Upper lobe of right lung (tissue), 1 donor: ENCODE measurements around the gene E2F8. TPM values are rescaled to one million over a fixed set of nuclear protein-coding genes. Genes with fewer than 3 reads are reported as not detected.

Experiments
- ATAC-seq: fragments of 200-7000 bp; cut with Tn5 transposase; one replicate; pipeline ENCODE4 v1.9.1; 2020; ENCODE audit warnings: mild to moderate bottlenecking, moderate library complexity
- DNase-seq: peaks from one replicate; pipeline ENCODE4 v3.0.0-alpha.2; 2020
- H3K27ac ChIP-seq: fragments of 200-600 bp; one replicate; pipeline ENCODE4 v1.8.0; 2022
- H3K27me3 ChIP-seq: fragments of 200-600 bp; one replicate; pipeline ENCODE4 v1.8.0; 2022; ENCODE audit warnings: mild to moderate bottlenecking
- H3K36me3 ChIP-seq: fragments of 200-600 bp; one replicate; pipeline ENCODE4 v1.8.0; 2022
- H3K4me1 ChIP-seq: fragments of 200-600 bp; one replicate; pipeline ENCODE4 v1.8.0; 2022
- H3K4me3 ChIP-seq: fragments of 200-600 bp; one replicate; pipeline ENCODE4 v1.8.0; 2022; ENCODE audit warnings: mild to moderate bottlenecking
- H3K9me3 ChIP-seq: fragments of 200-600 bp; one replicate; pipeline ENCODE4 v1.8.0; 2022
- intact Hi-C: fragments of 100-400 bp; cut with DNase I; formaldehyde crosslinking; loops from one replicate; pipeline ENCODE4 v1.11.0; 2022
- long read RNA-seq: library from polyadenylated mRNA; unstranded; transcript quantifications from one replicate; pipeline ENCODE4 v2.0.0, GENCODE V29; 2021
- total RNA-seq: library from RNA; stranded (reverse); fragmentation: NEBNext Ultra II Directional; extraction: Animal tissue kit (Norgen Biotek cat#: 25700); gene quantifications from one replicate; pipeline ENCODE4 v1.2.1, GENCODE V29; 2021
- TF ChIP-seq, protein P1 (sequence below): fragments of 200-600 bp; IDR thresholded peaks from one replicate; pipeline ENCODE4 v1.8.0; 2022; ENCODE audit warnings: antibody characterized with exemption
- donor health status: DM: no; HTN: yes; CAD: no; lungs with severe emphysema.

E2F8 gene, protein sequence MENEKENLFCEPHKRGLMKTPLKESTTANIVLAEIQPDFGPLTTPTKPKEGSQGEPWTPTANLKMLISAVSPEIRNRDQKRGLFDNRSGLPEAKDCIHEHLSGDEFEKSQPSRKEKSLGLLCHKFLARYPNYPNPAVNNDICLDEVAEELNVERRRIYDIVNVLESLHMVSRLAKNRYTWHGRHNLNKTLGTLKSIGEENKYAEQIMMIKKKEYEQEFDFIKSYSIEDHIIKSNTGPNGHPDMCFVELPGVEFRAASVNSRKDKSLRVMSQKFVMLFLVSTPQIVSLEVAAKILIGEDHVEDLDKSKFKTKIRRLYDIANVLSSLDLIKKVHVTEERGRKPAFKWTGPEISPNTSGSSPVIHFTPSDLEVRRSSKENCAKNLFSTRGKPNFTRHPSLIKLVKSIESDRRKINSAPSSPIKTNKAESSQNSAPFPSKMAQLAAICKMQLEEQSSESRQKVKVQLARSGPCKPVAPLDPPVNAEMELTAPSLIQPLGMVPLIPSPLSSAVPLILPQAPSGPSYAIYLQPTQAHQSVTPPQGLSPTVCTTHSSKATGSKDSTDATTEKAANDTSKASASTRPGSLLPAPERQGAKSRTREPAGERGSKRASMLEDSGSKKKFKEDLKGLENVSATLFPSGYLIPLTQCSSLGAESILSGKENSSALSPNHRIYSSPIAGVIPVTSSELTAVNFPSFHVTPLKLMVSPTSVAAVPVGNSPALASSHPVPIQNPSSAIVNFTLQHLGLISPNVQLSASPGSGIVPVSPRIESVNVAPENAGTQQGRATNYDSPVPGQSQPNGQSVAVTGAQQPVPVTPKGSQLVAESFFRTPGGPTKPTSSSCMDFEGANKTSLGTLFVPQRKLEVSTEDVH
- 0.38 TPM for total RNA-seq
- long read RNA-seq: 0 reads

DNA sequence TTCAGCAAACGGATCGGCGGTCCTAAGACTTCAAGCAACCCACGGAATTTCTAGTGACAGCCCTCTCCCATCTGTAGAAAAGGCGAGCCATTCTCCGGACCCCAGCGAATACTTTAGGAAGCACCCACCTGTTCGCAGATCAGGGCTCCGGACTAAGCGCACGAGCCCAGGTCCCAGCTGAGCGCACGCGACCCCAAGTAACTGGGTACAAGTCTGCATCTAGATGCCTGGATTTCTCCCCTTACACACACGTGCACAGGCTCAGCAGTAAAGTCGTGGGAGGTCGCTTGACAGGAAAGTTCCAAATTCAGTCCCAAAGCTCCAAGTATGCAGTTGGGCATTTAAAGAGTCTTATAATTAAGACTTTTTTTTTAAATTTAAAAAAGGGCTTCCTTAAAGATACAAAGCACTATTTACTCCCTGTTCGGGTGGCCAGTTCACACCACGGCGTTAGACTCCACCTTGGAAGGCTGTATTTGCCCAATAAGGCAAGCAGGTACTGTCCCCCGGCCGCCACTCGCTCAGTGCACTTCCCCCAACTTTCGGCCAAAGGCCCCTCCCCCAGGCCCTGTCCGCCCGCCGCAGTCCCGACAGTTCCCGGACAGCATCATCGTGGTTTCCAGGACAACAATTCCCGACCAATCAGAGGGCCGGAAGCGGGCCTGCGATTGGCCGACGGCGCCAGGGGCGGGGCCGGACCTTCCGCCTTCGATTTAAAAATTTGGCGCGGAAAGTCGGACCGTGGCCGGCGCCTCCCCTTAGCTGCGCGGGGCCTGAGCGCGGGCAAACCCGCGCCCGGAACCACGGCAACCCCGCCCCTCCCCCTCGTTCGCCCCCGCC, at the start of gene E2F8:
Gene E2F8, minus strand, starts transcription at position 526 of the 840 bp plus-strand sequence. CDS start 824 bp downstream, outside the sequence.
- H3K36me3 ChIP-seq: no peaks in the 10 kb centered on the region
- peaks cover 49% of the 10 kb centered on the region for H3K27me3 ChIP-seq
- intact Hi-C loops: no loop called here
- TF ChIP-seq, protein P1, sequence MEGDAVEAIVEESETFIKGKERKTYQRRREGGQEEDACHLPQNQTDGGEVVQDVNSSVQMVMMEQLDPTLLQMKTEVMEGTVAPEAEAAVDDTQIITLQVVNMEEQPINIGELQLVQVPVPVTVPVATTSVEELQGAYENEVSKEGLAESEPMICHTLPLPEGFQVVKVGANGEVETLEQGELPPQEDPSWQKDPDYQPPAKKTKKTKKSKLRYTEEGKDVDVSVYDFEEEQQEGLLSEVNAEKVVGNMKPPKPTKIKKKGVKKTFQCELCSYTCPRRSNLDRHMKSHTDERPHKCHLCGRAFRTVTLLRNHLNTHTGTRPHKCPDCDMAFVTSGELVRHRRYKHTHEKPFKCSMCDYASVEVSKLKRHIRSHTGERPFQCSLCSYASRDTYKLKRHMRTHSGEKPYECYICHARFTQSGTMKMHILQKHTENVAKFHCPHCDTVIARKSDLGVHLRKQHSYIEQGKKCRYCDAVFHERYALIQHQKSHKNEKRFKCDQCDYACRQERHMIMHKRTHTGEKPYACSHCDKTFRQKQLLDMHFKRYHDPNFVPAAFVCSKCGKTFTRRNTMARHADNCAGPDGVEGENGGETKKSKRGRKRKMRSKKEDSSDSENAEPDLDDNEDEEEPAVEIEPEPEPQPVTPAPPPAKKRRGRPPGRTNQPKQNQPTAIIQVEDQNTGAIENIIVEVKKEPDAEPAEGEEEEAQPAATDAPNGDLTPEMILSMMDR: no peak
- ATAC-seq: peak; percentile 95
- H3K27ac ChIP-seq: no peak within 1 kb of the TSS
- no peaks in the 10 kb centered on the region for H3K9me3 ChIP-seq
- peak; percentile 92 for DNase-seq
- peak within 1 kb of the TSS; percentile 57 for H3K4me3 ChIP-seq
- peaks cover 21% of the 10 kb centered on the region for H3K4me1 ChIP-seq

DNA sequence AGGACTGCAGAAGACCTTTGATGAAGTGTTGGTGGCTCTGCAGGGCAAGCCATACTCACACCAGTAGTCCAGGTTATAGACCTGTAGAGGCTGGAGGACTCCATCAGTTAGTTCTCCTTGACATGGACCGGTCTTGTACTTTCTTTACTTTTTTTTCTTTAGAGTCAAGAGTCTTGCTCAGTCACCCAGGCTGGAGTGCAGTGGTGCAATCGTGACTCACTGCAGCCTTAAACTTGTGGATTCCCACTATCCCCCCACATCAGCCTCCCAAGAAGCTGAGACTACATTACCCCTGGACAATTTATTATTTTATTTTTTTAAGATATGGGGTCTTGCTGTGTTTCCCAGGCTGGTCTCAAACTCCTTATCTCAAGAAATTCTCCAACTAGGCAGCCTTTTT, 49.6 kb upstream of the E2F8 start:
- ATAC-seq (no peak), DNase-seq (no peak)
- Histone ChIP-seq H3K9me3 (no peaks in the 10 kb centered on the region), H3K4me1 (no peaks in the 10 kb centered on the region), H3K4me3 (no peak overlapping the region), H3K27me3 (no peaks in the 10 kb centered on the region), H3K27ac (no peak overlapping the region), H3K36me3 (no peaks in the 10 kb centered on the region)
- TF ChIP-seq, protein P1: no peak
- intact Hi-C loops: no loop called here

DNA sequence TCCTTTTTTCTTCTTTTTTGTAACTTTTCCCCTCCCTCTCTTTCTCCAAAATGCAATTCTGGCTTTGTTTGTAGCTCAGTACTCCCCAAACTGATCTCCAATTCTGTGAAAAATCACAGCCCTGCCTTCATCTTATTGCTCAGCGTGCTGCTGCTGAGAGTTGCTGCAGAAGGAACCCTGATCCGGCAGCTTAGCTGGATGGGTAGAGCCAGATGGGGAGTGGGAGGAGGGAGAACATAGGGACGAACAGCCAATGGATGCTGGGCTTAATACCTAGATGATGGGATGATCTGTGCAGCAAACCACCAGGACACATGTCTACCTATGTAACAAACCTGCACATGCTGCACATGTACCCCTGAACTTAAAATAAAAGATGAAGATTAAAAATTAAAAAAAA, 47.5 kb upstream of the E2F8 start:
- H3K27me3 ChIP-seq: no peaks in the 10 kb centered on the region
- no peak overlapping the region for H3K27ac ChIP-seq
- no peaks in the 10 kb centered on the region for H3K9me3 ChIP-seq
- DNase-seq (no peak), ATAC-seq (no peak)
- TF ChIP-seq, protein P1: no peak
- intact Hi-C loops: no loop called here
- no peaks in the 10 kb centered on the region for H3K36me3 ChIP-seq
- no peaks in the 10 kb centered on the region for H3K4me1 ChIP-seq
- no peak overlapping the region for H3K4me3 ChIP-seq

DNA sequence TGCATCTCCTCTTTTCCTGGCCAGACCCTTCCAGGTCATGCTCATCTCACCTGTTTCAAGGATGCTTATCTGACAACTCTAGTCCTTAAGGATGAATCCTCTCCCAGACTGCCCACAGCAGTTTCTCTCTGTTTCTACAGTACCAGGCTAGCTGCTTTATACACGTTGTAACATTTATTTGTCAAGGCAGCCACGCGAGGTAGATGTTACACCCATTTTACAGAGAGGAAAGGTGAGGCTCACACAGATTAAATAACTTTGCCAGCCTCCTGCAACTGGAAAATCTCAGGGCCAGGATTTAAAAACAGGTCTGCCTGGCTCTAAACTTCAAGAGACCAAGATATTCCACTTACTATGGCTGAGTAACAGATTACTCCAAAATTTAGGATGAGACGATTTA, 45.7 kb upstream of the E2F8 start:
- DNase-seq: no peak
- Histone ChIP-seq H3K4me1 (no peaks in the 10 kb centered on the region), H3K27me3 (no peaks in the 10 kb centered on the region), H3K27ac (no peak overlapping the region), H3K9me3 (no peaks in the 10 kb centered on the region), H3K4me3 (no peak overlapping the region), H3K36me3 (no peaks in the 10 kb centered on the region)
- intact Hi-C loops: no loop called here
- TF ChIP-seq, protein P1: no peak
- ATAC-seq: no peak

DNA sequence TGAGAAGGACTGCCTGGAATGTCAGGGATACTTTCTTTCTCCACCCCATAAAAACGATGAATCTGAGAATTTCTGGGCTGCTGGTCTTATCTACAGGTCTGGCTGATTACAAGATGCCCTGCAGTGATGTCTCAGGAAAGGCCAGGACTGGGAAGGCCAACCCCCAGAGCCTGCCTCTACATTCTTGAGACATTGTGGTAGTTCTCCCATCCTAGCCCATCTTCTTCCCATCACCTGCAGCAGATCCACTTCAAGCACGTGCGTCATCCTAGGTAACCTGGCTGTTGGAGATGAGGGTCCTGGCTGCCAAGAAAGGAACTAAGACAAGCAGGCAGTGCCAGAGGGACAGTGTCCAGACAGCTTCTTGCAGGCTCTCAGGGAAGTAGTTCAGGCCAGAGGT, 44.1 kb upstream of the E2F8 start:
- TF ChIP-seq, protein P1: no peak
- Histone ChIP-seq H3K4me3 (no peak overlapping the region), H3K36me3 (no peaks in the 10 kb centered on the region), H3K4me1 (no peaks in the 10 kb centered on the region), H3K9me3 (no peaks in the 10 kb centered on the region), H3K27ac (no peak overlapping the region), H3K27me3 (no peaks in the 10 kb centered on the region)
- ATAC-seq: no peak
- no peak for DNase-seq
- intact Hi-C loops: no loop called here
